Suprapubic skin (tissue), 4 donors: ENCODE data around the gene SYPL1. TPM values are rescaled to one million over a fixed set of nuclear protein-coding genes. Genes with fewer than 3 reads are reported as not detected.

Experiments used
- DNase-seq, 2 donors: peaks; one replicate each; pipeline ENCODE4 v3.0.0-alpha.2; 2019; ENCODE audit warnings: low spot score in 2 of 2
- H3K27ac ChIP-seq: fragments of 200-600 bp; sonication (generic); one replicate; pipeline ENCODE4 v1.5.1; 2019
- H3K27me3 ChIP-seq: fragments of 200-600 bp; sonication (generic); one replicate; pipeline ENCODE4 v1.5.1; 2019
- H3K36me3 ChIP-seq: fragments of 200-600 bp; sonication (generic); one replicate; pipeline ENCODE4 v1.5.1; 2019
- H3K4me1 ChIP-seq: fragments of 200-600 bp; sonication (generic); one replicate; pipeline ENCODE4 v1.5.1; 2019
- H3K4me3 ChIP-seq: fragments of 200-600 bp; sonication (generic); one replicate; pipeline ENCODE4 v1.5.1; 2019; ENCODE audit warnings: mild to moderate bottlenecking
- H3K9me3 ChIP-seq: fragments of 200-600 bp; sonication (generic); one replicate; pipeline ENCODE4 v1.5.1; 2019
- CTCF ChIP-seq, 2 donors: fragments of 200-600 bp in 1 of 2; fragments of 450-650 bp in 1 of 2; sonication (generic) in 1 of 2; IDR thresholded peaks; one replicate each; pipeline ENCODE4 v1.5.1; 2016 to 2019; ENCODE audit warnings: antibody characterized with exemption in 2 of 2, mild to moderate bottlenecking in 1 of 2, moderate library complexity in 1 of 2
- EP300 ChIP-seq: sonication (generic); formaldehyde crosslinking; IDR thresholded peaks from one replicate; pipeline ENCODE4 v1.6.1; 2017; ENCODE audit warnings: antibody characterized with exemption
- POLR2A ChIP-seq, 2 donors: fragments of 450-650 bp; IDR thresholded peaks; one replicate each; pipeline ENCODE4 v1.6.1; 2017; ENCODE audit warnings: antibody characterized with exemption in 2 of 2, mild to moderate bottlenecking in 2 of 2, moderate library complexity in 2 of 2
- POLR2AphosphoS5 ChIP-seq, 3 donors: sonication (generic); formaldehyde crosslinking; IDR thresholded peaks; one replicate each; pipeline ENCODE4 v1.6.1; 2017; ENCODE audit warnings: antibody characterized with exemption in 3 of 3
- WGBS: methylation state at CpG from one replicate; pipeline ENCODE4 v1.1.5; 2018; 5-methylcytosine and 5-hydroxymethylcytosine counted together
- total RNA-seq, 4 donors: library from RNA; depleted of rRNA; stranded (reverse); fragments of >200 nt; gene quantifications; one replicate each; pipeline ENCODE4 v1.1.0, GENCODE V29; 2016

Gene SYPL1
- total RNA-seq, 4 donors from 2014 or later = 71.3 to 115 (median 99.3) TPM

- no peaks in the 10 kb centered on the region for H3K4me1 ChIP-seq
- H3K36me3 ChIP-seq = no peaks in the 10 kb centered on the region
- no peak overlapping the region for H3K27ac ChIP-seq
- WGBS = 81% methylated on average over 6 of the region's 6 CpGs
- H3K9me3 ChIP-seq = no peaks in the 10 kb centered on the region
- H3K4me3 ChIP-seq = no peak overlapping the region
- DNase-seq = no peak
- no peaks in the 10 kb centered on the region for H3K27me3 ChIP-seq
- no peak for TF ChIP-seq POLR2A (IDR thresholded peaks at IDR 0.05)
- no peak for TF ChIP-seq POLR2AphosphoS5 (IDR thresholded peaks at IDR 0.05)
- TF ChIP-seq CTCF (IDR thresholded peaks at IDR 0.05) = no peak
- no peak for TF ChIP-seq EP300
Measured at GRCh38 chr7:106080300-106080987, 31.7 kb downstream of the SYPL1 start.

- H3K27me3 ChIP-seq = no peaks in the 10 kb centered on the region
- TF ChIP-seq EP300 (no peak), CTCF (IDR thresholded peaks at IDR 0.05) (no peak), POLR2A (IDR thresholded peaks at IDR 0.05) (no peak), POLR2AphosphoS5 (IDR thresholded peaks at IDR 0.05) (no peak)
- 85% methylated on average over 2 of the region's 2 CpGs for WGBS
Measured at GRCh38 chr7:106076537-106076936, 35.6 kb downstream of the SYPL1 start.

GRCh38 chr7:106075937-106076336, 36.2 kb downstream of the SYPL1 start:
- no peak for DNase-seq
- TF ChIP-seq EP300 (no peak), POLR2AphosphoS5 (IDR thresholded peaks at IDR 0.05) (no peak), CTCF (IDR thresholded peaks at IDR 0.05) (no peak), POLR2A (IDR thresholded peaks at IDR 0.05) (no peak)
- H3K9me3 ChIP-seq = no peaks in the 10 kb centered on the region
- WGBS = 73% methylated on average over 2 of the region's 2 CpGs
- no peak overlapping the region for H3K4me3 ChIP-seq
- no peaks in the 10 kb centered on the region for H3K36me3 ChIP-seq
- H3K4me1 ChIP-seq = peaks cover 34% of the 10 kb centered on the region
- H3K27me3 ChIP-seq = no peaks in the 10 kb centered on the region
- no peak overlapping the region for H3K27ac ChIP-seq

More at GRCh38 chr7:106076537-106076936, 35.6 kb downstream of the SYPL1 start:
- peaks cover 28% of the 10 kb centered on the region for H3K4me1 ChIP-seq
- no peak for DNase-seq
- no peaks in the 10 kb centered on the region for H3K36me3 ChIP-seq
- no peak overlapping the region for H3K4me3 ChIP-seq
- no peaks in the 10 kb centered on the region for H3K9me3 ChIP-seq
- H3K27ac ChIP-seq = no peak overlapping the region

- TF ChIP-seq POLR2AphosphoS5 (IDR thresholded peaks at IDR 0.05) = no peak
- no peak for TF ChIP-seq EP300
- TF ChIP-seq CTCF (IDR thresholded peaks at IDR 0.05) = no peak
- TF ChIP-seq POLR2A (IDR thresholded peaks at IDR 0.05) = no peak
- Histone ChIP-seq H3K4me1 (peaks cover 50% of the 10 kb centered on the region), H3K36me3 (no peaks in the 10 kb centered on the region), H3K9me3 (no peaks in the 10 kb centered on the region), H3K4me3 (no peak overlapping the region), H3K27me3 (no peaks in the 10 kb centered on the region), H3K27ac (no peak overlapping the region)
- DNase-seq = no peak
- 70% methylated on average over 9 of the region's 9 CpGs for WGBS
Measured at GRCh38 chr7:106074257-106074656, 37.9 kb downstream of the SYPL1 start.

- H3K4me3 ChIP-seq = no peak overlapping the region
- TF ChIP-seq EP300 = no peak
- TF ChIP-seq POLR2AphosphoS5 (IDR thresholded peaks at IDR 0.05) = no peak
- H3K27me3 ChIP-seq = no peaks in the 10 kb centered on the region
- H3K27ac ChIP-seq = no peak overlapping the region
- no peak for DNase-seq
- no peaks in the 10 kb centered on the region for H3K36me3 ChIP-seq
- H3K4me1 ChIP-seq = peaks cover 56% of the 10 kb centered on the region
- no peaks in the 10 kb centered on the region for H3K9me3 ChIP-seq
- 52% methylated on average over 3 of the region's 3 CpGs for WGBS
Measured at GRCh38 chr7:106073701-106074100, 38.4 kb downstream of the SYPL1 start.
